ENCODE measurements around the gene KCNQ4.

DNA sequence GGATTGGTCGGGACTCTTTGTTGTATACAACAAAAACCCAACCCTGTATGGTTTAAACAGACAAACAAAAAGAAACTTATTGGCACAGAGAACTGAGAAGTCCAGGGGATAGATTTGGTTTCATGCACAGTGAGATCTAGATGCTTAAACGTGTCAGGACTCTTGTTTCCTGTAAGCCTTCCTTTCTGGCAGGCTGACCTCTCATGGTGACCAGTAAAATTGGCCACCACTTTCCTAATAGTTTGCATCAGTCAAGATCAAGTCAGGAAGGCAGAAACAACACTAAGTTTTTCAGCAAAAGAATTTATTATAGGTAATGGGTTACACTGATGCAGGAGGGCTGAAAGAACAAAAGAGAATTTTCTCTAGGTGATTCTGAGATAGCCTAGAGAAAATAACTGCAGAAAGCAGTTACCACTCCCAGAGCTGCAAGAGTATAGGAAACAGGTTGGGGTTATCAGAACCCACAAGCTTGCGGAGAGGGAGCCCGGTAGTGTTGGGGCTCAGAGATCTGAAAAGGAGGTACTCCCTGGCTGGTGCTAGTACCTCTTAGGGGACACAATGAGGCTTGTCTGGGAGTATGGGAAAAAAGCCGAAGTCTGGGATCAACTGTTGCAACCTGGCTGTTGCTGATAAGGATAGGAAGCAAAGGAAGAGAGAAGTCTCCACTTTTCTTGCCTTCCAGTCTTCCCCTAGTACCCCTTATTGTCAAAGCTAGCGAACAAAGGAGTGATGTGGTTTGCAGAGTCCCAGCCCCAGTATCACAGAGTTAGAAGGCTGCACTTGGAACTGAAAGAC, 57.1 kb downstream of the KCNQ4 start:
- TF ChIP-seq BHLHE40 (IDR thresholded peaks at IDR 0.05; ENCODE audit: borderline replicate concordance in 1 of 2, low read depth in 2 of 2, low read length in 1 of 2), result no peak
- TF ChIP-seq MEF2A (IDR thresholded peaks at IDR 0.05; ENCODE audit: insufficient read depth, low read depth, low read length), result no peak
- TF ChIP-seq, protein P1, sequence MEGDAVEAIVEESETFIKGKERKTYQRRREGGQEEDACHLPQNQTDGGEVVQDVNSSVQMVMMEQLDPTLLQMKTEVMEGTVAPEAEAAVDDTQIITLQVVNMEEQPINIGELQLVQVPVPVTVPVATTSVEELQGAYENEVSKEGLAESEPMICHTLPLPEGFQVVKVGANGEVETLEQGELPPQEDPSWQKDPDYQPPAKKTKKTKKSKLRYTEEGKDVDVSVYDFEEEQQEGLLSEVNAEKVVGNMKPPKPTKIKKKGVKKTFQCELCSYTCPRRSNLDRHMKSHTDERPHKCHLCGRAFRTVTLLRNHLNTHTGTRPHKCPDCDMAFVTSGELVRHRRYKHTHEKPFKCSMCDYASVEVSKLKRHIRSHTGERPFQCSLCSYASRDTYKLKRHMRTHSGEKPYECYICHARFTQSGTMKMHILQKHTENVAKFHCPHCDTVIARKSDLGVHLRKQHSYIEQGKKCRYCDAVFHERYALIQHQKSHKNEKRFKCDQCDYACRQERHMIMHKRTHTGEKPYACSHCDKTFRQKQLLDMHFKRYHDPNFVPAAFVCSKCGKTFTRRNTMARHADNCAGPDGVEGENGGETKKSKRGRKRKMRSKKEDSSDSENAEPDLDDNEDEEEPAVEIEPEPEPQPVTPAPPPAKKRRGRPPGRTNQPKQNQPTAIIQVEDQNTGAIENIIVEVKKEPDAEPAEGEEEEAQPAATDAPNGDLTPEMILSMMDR (IDR thresholded peaks at IDR 0.05 in 2 of 3, conservative IDR thresholded peaks at IDR 0.05 in 1 of 3; ENCODE audit: control insufficient read depth in 2 of 3, extremely low read depth in 1 of 3, insufficient read depth in 1 of 3, low read depth in 3 of 3, low read length in 3 of 3), result peak in 1 of 3 experiments; percentile 12; a peak in 1 of 6 replicates
- TF ChIP-seq, protein P2, sequence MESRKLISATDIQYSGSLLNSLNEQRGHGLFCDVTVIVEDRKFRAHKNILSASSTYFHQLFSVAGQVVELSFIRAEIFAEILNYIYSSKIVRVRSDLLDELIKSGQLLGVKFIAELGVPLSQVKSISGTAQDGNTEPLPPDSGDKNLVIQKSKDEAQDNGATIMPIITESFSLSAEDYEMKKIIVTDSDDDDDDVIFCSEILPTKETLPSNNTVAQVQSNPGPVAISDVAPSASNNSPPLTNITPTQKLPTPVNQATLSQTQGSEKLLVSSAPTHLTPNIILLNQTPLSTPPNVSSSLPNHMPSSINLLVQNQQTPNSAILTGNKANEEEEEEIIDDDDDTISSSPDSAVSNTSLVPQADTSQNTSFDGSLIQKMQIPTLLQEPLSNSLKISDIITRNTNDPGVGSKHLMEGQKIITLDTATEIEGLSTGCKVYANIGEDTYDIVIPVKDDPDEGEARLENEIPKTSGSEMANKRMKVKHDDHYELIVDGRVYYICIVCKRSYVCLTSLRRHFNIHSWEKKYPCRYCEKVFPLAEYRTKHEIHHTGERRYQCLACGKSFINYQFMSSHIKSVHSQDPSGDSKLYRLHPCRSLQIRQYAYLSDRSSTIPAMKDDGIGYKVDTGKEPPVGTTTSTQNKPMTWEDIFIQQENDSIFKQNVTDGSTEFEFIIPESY (IDR thresholded peaks at IDR 0.05), result no peak
- no peak for TF ChIP-seq RAD51 (IDR thresholded peaks at IDR 0.05)
- no peak for TF ChIP-seq MYC (IDR thresholded peaks at IDR 0.05; ENCODE audit: insufficient read depth, insufficient read length, insufficient replicate concordance, low read length, severe bottlenecking)

Data from GM12878 (cell line).